ENCODE results near the gene MINDY4. TPM values are rescaled to one million over a fixed set of nuclear protein-coding genes. Genes with fewer than 3 reads are reported as not detected.

The MINDY4 gene
- polyA plus RNA-seq, 3 donors: 0.15 to 0.17 TPM; not detected in 1

DNA sequence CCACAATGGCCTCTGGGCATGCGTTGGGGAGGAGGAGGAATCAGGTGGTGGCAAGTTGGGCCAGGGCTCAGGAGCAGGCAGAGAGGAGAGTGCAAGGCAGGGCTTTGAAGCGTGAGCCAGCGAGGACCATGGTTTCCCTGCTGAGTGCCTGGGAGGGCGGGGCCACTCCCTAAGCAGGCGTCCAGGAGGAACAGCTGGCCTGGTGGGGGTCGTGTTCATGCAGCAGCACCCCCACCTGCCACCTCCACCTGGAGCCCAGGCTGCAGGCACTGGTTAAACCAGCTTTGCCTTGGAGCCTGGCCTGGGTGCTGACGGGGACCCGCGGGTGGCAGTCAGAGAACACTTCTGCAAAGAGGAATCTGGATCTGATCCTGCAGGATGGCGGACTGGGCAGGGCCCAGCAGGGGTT, 116.3 kb downstream of the MINDY4 start:
- H3K27me3 ChIP-seq (ENCODE audit: control insufficient read depth in 2 of 2, insufficient read depth in 2 of 2, low read length in 2 of 2): no peaks in the 10 kb centered on the region
- TF ChIP-seq, protein P1, sequence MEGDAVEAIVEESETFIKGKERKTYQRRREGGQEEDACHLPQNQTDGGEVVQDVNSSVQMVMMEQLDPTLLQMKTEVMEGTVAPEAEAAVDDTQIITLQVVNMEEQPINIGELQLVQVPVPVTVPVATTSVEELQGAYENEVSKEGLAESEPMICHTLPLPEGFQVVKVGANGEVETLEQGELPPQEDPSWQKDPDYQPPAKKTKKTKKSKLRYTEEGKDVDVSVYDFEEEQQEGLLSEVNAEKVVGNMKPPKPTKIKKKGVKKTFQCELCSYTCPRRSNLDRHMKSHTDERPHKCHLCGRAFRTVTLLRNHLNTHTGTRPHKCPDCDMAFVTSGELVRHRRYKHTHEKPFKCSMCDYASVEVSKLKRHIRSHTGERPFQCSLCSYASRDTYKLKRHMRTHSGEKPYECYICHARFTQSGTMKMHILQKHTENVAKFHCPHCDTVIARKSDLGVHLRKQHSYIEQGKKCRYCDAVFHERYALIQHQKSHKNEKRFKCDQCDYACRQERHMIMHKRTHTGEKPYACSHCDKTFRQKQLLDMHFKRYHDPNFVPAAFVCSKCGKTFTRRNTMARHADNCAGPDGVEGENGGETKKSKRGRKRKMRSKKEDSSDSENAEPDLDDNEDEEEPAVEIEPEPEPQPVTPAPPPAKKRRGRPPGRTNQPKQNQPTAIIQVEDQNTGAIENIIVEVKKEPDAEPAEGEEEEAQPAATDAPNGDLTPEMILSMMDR (IDR thresholded peaks at IDR 0.05): no peak
- H3K9me3 ChIP-seq (replicated peaks in 1 of 2; ENCODE audit: control insufficient read depth in 1 of 2, insufficient read depth in 1 of 2, low read length in 2 of 2): peaks cover 0 to 9% of the 10 kb centered on the region in 2 donors
- Mint-ChIP-seq H3K9me3 (peaks cover 3 to 16% (median 8%) of the 10 kb centered on the region in 7 donors), H3K27ac (no peak overlapping the region), H3K36me3 (no peaks in the 10 kb centered on the region), H3K4me3 (no peak overlapping the region), H3K4me1 (no peaks in the 10 kb centered on the region), H3K27me3 (ENCODE audit: low read depth in 3 of 3) (peaks cover 0 to 12% (median 4%) of the 10 kb centered on the region in 3 donors)
- no peak overlapping the region for H3K27ac ChIP-seq (ENCODE audit: low read depth in 1 of 2, low read length in 2 of 2)
- 81% methylated on average over 8 of the region's 10 CpGs for WGBS (ENCODE audit: insufficient coverage)
- H3K4me3 ChIP-seq (replicated peaks in 1 of 3; ENCODE audit: low read depth in 2 of 3, low read length in 3 of 3): no peak overlapping the region
- no peak overlapping the region for H3K9ac ChIP-seq (ENCODE audit: insufficient read depth, low read length, poor library complexity, severe bottlenecking)
- no peaks in the 10 kb centered on the region for H3K36me3 ChIP-seq (replicated peaks in 1 of 2; ENCODE audit: control insufficient read depth in 1 of 2, insufficient read depth in 2 of 2, low read length in 2 of 2)
- no peak overlapping the region for H3K4me2 ChIP-seq (replicated peaks; ENCODE audit: extremely low read depth, low read length, poor library complexity, severe bottlenecking)
- intact Hi-C loops (cut with micrococcal nuclease): no loop called here
- no peaks in the 10 kb centered on the region for H3K79me2 ChIP-seq (ENCODE audit: insufficient read depth, low read length)
- no peak for DNase-seq
- no peaks in the 10 kb centered on the region for H3K4me1 ChIP-seq (ENCODE audit: control insufficient read depth in 1 of 2, insufficient read depth in 2 of 2, low read length in 2 of 2)
- no peak overlapping the region for H2AFZ ChIP-seq (ENCODE audit: insufficient read depth, low read depth, low read length, poor library complexity, severe bottlenecking)
- H4K20me1 ChIP-seq (ENCODE audit: insufficient read depth, low read length): no peaks in the 10 kb centered on the region

DNA sequence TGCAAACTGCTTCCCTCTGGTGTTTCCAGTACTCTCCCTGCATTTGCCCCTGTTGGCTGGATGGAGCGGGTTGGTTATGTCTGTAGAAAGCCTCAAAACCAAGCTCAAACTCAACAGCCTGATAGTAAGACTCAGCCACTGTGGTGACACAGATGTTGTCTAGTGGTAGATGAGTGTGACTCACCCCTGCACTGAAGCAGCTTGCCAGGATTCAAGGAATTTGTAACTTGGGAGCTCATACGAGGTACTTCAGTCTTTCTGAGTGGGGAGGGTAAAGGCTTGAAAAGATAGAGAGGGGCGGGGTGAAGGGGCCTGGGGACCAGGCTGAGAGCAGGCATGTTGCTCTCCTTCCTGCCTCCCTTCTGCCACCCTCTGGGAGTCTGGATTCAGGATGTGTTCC, 117.5 kb downstream of the MINDY4 start:
- H3K4me3 Mint-ChIP-seq: no peak overlapping the region
- 90% methylated on average over 2 of the region's 3 CpGs for WGBS (ENCODE audit: insufficient coverage)

More for the DNA sequence above, 117.5 kb downstream of the MINDY4 start:
- no peak overlapping the region for H3K27ac ChIP-seq (ENCODE audit: low read depth in 1 of 2, low read length in 2 of 2)
- no peaks in the 10 kb centered on the region for H3K79me2 ChIP-seq (ENCODE audit: insufficient read depth, low read length)
- intact Hi-C loops (cut with micrococcal nuclease): no loop called here
- H3K27me3 Mint-ChIP-seq (ENCODE audit: low read depth in 3 of 3): peaks cover 0 to 10% (median 4%) of the 10 kb centered on the region in 3 donors
- H3K36me3 ChIP-seq (replicated peaks in 1 of 2; ENCODE audit: control insufficient read depth in 1 of 2, insufficient read depth in 2 of 2, low read length in 2 of 2): no peaks in the 10 kb centered on the region
- H4K20me1 ChIP-seq (ENCODE audit: insufficient read depth, low read length): no peaks in the 10 kb centered on the region
- H3K27ac Mint-ChIP-seq: no peak overlapping the region
- no peak overlapping the region for H3K4me3 ChIP-seq (replicated peaks in 1 of 3; ENCODE audit: low read depth in 2 of 3, low read length in 3 of 3)
- H3K27me3 ChIP-seq (ENCODE audit: control insufficient read depth in 2 of 2, insufficient read depth in 2 of 2, low read length in 2 of 2): no peaks in the 10 kb centered on the region
- no peak overlapping the region for H2AFZ ChIP-seq (ENCODE audit: insufficient read depth, low read depth, low read length, poor library complexity, severe bottlenecking)
- no peak overlapping the region for H3K4me2 ChIP-seq (replicated peaks; ENCODE audit: extremely low read depth, low read length, poor library complexity, severe bottlenecking)
- TF ChIP-seq, protein P1 (IDR thresholded peaks at IDR 0.05): no peak
- H3K9me3 ChIP-seq (replicated peaks in 1 of 2; ENCODE audit: control insufficient read depth in 1 of 2, insufficient read depth in 1 of 2, low read length in 2 of 2): peaks cover 0 to 9% of the 10 kb centered on the region in 2 donors
- H3K4me1 Mint-ChIP-seq: no peaks in the 10 kb centered on the region
- H3K9me3 Mint-ChIP-seq: peaks cover 3 to 16% (median 8%) of the 10 kb centered on the region in 7 donors
- H3K9ac ChIP-seq (ENCODE audit: insufficient read depth, low read length, poor library complexity, severe bottlenecking): no peak overlapping the region
- H3K4me1 ChIP-seq (ENCODE audit: control insufficient read depth in 1 of 2, insufficient read depth in 2 of 2, low read length in 2 of 2): no peaks in the 10 kb centered on the region
- no peak for DNase-seq
- H3K36me3 Mint-ChIP-seq: no peaks in the 10 kb centered on the region
